Activated naive CD4-positive, alpha-beta T cell treated with anti-CD3 and anti-CD28 coated beads, Interleukin-2, amount 10 ng/mL, durations not matched to agents 7 days and 5 days (primary cell): ENCODE data around the gene TMEM229A.
"Not testable (repeated sequence)": the region's sequence is repeated elsewhere in the genome, so short reads cannot be mapped to it uniquely, and the experiment has no call there.

Experiments used
- CTCF ChIA-PET: fragments of 350-600 bp; sonication (Branson Sonifier 250); formaldehyde crosslinking; loops from one replicate; lab custom pipeline; 2021; ENCODE audit warnings: antibody characterized with exemption; lab: Charles Lee
- DNase-seq: peaks from one replicate; pipeline ENCODE4 v3.0.0-alpha.2; 2020
- H3K27ac Mint-ChIP-seq: one replicate; pipeline ENCODE4 v1.8.0; 2021; ENCODE audit warnings: mild to moderate bottlenecking, moderate library complexity, mixed read lengths
- H3K27me3 Mint-ChIP-seq: one replicate; pipeline ENCODE4 v1.8.0; 2021; ENCODE audit warnings: mild to moderate bottlenecking, mixed read lengths
- H3K36me3 Mint-ChIP-seq: one replicate; pipeline ENCODE4 v1.8.0; 2021; ENCODE audit warnings: mixed read lengths
- H3K4me1 Mint-ChIP-seq: one replicate; pipeline ENCODE4 v1.8.0; 2021; ENCODE audit warnings: mixed read lengths
- H3K4me3 Mint-ChIP-seq: one replicate; pipeline ENCODE4 v1.8.0; 2021; ENCODE audit warnings: mild to moderate bottlenecking, moderate library complexity, mixed read lengths
- H3K9me3 Mint-ChIP-seq: one replicate; pipeline ENCODE4 v1.8.0; 2021; ENCODE audit warnings: mixed read lengths

Gene TMEM229A

DNA sequence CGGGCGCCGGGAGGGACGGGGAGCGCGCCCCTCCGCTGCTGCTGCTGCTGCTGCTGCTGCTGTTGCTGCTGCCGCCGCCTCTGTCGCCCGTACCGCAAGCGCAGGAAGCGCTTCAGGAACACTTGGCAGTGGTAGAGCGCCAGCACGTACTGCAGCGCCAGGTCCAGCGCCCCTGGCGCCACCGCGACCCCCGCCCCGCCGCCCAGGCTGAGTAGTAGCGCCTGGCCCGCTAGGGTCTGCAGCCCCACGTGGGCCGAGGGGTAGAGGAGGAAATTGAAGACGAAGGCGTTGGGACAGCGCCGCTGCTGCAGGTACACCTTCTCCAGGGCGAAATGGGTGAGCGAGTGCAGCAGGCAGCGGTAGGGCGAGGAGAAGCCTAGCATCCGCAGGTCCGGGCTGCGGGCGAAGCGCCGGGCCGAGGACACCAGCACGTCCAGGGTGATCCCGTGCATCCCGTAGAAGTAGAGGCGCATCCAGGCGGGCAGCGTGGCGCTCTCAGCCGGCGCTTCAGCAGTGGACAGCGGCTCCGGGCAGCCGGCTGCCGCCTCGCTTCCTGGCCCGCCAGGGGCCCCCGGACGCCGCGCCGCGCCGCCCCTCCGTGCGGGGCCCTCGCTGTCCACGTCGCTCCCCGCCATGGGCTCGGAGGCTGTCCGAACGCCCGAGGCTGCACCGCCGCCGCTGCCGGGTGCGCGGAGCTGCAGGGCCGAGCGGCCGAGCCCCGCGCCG lies at the start of gene TMEM229A:
Gene TMEM229A (minus strand): TSS at position 699 of the 726 bp plus-strand sequence. CDS start 64 bp downstream, at position 635.
- H3K36me3 Mint-ChIP-seq, result no peaks in the 10 kb centered on the region
- no peaks in the 10 kb centered on the region for H3K9me3 Mint-ChIP-seq
- H3K4me3 Mint-ChIP-seq, result peak within 1 kb of the TSS; percentile 31
- CTCF ChIA-PET, result no interaction called here
- peaks cover 10% of the 10 kb centered on the region for H3K4me1 Mint-ChIP-seq
- H3K27ac Mint-ChIP-seq, result no peak within 1 kb of the TSS
- DNase-seq, result peak; percentile 29
- peaks cover 47% of the 10 kb centered on the region for H3K27me3 Mint-ChIP-seq

- H3K36me3 Mint-ChIP-seq, CTCF ChIA-PET, H3K27ac Mint-ChIP-seq, H3K27me3 Mint-ChIP-seq, H3K4me1 Mint-ChIP-seq, H3K9me3 Mint-ChIP-seq, H3K4me3 Mint-ChIP-seq, DNase-seq: not testable (repeated sequence)
Observed at GRCh38 chr7:124082234-124082633, 49.4 kb upstream of the TMEM229A start.

- CTCF ChIA-PET, result no interaction called here
- Mint-ChIP-seq H3K4me1 (no peaks in the 10 kb centered on the region), H3K27ac (no peak overlapping the region), H3K4me3 (no peak overlapping the region), H3K27me3 (no peaks in the 10 kb centered on the region), H3K9me3 (no peaks in the 10 kb centered on the region), H3K36me3 (no peaks in the 10 kb centered on the region)
- no peak for DNase-seq
Observed at GRCh38 chr7:124077546-124077945, 44.7 kb upstream of the TMEM229A start.

DNA sequence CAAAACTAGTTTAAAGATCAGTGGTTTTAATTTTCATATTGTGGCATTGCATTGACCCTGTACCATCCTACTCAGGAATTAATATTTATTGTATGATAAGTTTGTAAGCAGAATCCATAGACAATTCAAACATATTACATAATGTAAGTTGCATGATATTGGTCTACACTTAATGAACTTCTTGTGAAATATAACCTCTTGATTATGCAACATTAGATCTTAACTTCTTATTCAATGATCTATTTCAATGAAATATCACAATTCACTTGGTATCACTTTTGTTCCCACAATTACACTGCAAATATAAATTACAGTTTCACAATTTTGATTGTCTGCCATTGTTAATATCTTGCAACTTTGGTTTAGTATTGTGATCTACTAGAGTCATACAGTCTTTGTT lies 44.0 kb upstream of the TMEM229A start:
- no peaks in the 10 kb centered on the region for H3K27me3 Mint-ChIP-seq

DNA sequence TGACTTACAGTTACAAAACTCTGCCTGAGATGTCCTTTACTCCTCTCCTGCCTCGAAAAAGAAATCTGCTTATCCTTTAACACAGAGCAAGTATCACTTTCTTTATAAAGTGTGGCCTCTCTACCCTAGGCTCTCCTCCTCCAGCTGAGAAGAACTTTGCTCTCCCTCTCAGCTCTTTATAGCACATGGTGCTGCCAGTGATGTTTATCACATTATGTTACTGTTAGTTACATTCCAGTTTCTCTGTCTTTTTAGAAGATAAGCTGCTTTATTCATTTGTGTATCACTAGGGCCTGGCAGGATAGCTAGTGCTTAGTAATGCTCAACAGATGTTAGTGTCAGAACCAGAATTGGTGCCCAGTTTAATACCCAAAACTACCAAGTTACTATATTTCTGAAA lies 41.1 kb upstream of the TMEM229A start:
- Mint-ChIP-seq H3K9me3 (no peaks in the 10 kb centered on the region), H3K4me1 (no peaks in the 10 kb centered on the region)

More for the DNA sequence above, 44.0 kb upstream of the TMEM229A start:
- no peaks in the 10 kb centered on the region for H3K4me1 Mint-ChIP-seq
- H3K27ac Mint-ChIP-seq, result no peak overlapping the region
- DNase-seq, result no peak
- H3K9me3 Mint-ChIP-seq, result no peaks in the 10 kb centered on the region
- H3K36me3 Mint-ChIP-seq, result no peaks in the 10 kb centered on the region
- CTCF ChIA-PET, result no interaction called here
- no peak overlapping the region for H3K4me3 Mint-ChIP-seq

GRCh38 chr7:124073310-124073645 lies 40.4 kb upstream of the TMEM229A start:
- Mint-ChIP-seq H3K27me3 (no peaks in the 10 kb centered on the region), H3K4me1 (no peaks in the 10 kb centered on the region), H3K27ac (no peak overlapping the region), H3K4me3 (no peak overlapping the region), H3K36me3 (no peaks in the 10 kb centered on the region), H3K9me3 (no peaks in the 10 kb centered on the region)
- CTCF ChIA-PET, result no interaction called here
- DNase-seq, result no peak

More for the DNA sequence above, 41.1 kb upstream of the TMEM229A start:
- Mint-ChIP-seq H3K4me3 (no peak overlapping the region), H3K36me3 (no peaks in the 10 kb centered on the region), H3K27ac (no peak overlapping the region), H3K27me3 (no peaks in the 10 kb centered on the region)
- CTCF ChIA-PET, result no interaction called here
- no peak for DNase-seq

DNA sequence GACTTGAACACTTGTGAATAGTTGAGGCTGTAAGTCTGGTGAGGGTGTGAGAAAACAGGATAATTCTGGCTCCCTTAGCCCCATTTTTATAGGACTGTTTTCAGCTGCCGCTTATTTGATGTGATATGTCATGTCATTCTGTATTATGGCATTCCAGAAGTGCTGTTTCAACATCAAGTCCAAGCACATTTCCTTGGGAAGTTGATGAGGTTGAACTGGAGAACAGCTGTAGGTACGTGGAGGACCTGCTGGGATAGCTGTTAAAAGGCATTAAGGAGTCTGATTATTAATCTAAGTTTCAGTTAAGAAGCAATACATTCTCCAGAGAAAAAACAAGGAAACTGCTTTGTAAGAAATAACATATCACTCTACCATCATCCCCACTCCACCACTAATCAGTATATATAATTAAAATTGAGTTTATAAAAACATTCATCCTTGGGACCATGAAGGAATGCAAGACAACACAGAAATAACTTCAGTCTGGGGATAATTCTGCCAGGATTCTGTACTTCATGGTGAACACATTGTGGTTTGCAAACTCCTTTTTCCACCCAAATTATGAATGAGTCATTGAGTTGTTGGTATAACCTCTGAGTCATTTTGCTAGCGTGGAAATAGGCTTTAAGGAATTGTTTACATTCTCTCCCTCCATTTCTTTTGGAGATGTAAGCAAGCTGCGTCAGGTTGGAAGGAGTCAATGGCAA lies 39.9 kb upstream of the TMEM229A start:
- Mint-ChIP-seq H3K27ac (no peak overlapping the region), H3K27me3 (no peaks in the 10 kb centered on the region), H3K9me3 (no peaks in the 10 kb centered on the region), H3K4me1 (no peaks in the 10 kb centered on the region), H3K4me3 (no peak overlapping the region), H3K36me3 (no peaks in the 10 kb centered on the region)
- no peak for DNase-seq
- CTCF ChIA-PET, result no interaction called here

- no peak overlapping the region for H3K27ac Mint-ChIP-seq
- no peak overlapping the region for H3K4me3 Mint-ChIP-seq
- H3K27me3 Mint-ChIP-seq, result no peaks in the 10 kb centered on the region
- no peaks in the 10 kb centered on the region for H3K36me3 Mint-ChIP-seq
- no peaks in the 10 kb centered on the region for H3K4me1 Mint-ChIP-seq
- CTCF ChIA-PET, result no interaction called here
- no peaks in the 10 kb centered on the region for H3K9me3 Mint-ChIP-seq
- DNase-seq, result no peak
Observed at GRCh38 chr7:124071843-124072242, 39.0 kb upstream of the TMEM229A start.

GRCh38 chr7:124062171-124062570 lies 29.3 kb upstream of the TMEM229A start:
- no peak overlapping the region for H3K27ac Mint-ChIP-seq
- CTCF ChIA-PET, result no interaction called here
- H3K36me3 Mint-ChIP-seq, result no peaks in the 10 kb centered on the region
- DNase-seq, result no peak
- no peaks in the 10 kb centered on the region for H3K4me1 Mint-ChIP-seq
- H3K27me3 Mint-ChIP-seq, result no peaks in the 10 kb centered on the region
- no peak overlapping the region for H3K4me3 Mint-ChIP-seq
- no peaks in the 10 kb centered on the region for H3K9me3 Mint-ChIP-seq

GRCh38 chr7:124060528-124060927 lies 27.7 kb upstream of the TMEM229A start:
- Mint-ChIP-seq H3K27ac (no peak overlapping the region), H3K4me1 (no peaks in the 10 kb centered on the region), H3K4me3 (no peak overlapping the region), H3K27me3 (no peaks in the 10 kb centered on the region), H3K9me3 (no peaks in the 10 kb centered on the region), H3K36me3 (no peaks in the 10 kb centered on the region)
- no peak for DNase-seq
- CTCF ChIA-PET, result no interaction called here

GRCh38 chr7:124059375-124059774 lies 26.5 kb upstream of the TMEM229A start:
- no peaks in the 10 kb centered on the region for H3K9me3 Mint-ChIP-seq
- no peaks in the 10 kb centered on the region for H3K36me3 Mint-ChIP-seq
- no peaks in the 10 kb centered on the region for H3K4me1 Mint-ChIP-seq
- no peaks in the 10 kb centered on the region for H3K27me3 Mint-ChIP-seq
- CTCF ChIA-PET, result no interaction called here
- H3K27ac Mint-ChIP-seq, result no peak overlapping the region
- H3K4me3 Mint-ChIP-seq, result no peak overlapping the region
- no peak for DNase-seq

DNA sequence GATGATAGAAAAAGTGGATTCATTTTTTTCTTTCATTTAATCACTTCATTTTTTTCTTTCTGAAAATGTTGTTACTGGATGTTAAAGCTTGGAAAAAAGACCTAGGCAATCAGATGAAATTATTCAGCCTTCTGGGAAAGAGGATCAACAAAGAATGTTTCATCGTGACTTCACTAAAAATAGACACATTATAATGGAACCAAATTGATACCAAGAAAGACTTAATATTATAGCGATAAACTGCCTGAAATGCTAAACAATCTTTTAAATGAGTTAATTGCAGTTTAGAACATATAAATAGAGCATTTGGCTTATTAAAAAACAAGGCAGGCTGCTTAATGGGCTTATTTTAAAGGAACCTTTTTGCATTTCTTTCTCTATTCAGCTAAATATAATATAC lies 25.6 kb upstream of the TMEM229A start:
- Mint-ChIP-seq H3K27me3 (no peaks in the 10 kb centered on the region), H3K27ac (no peak overlapping the region), H3K4me3 (no peak overlapping the region), H3K36me3 (no peaks in the 10 kb centered on the region), H3K4me1 (no peaks in the 10 kb centered on the region), H3K9me3 (no peaks in the 10 kb centered on the region)
- DNase-seq, result no peak
- CTCF ChIA-PET, result no interaction called here

DNA sequence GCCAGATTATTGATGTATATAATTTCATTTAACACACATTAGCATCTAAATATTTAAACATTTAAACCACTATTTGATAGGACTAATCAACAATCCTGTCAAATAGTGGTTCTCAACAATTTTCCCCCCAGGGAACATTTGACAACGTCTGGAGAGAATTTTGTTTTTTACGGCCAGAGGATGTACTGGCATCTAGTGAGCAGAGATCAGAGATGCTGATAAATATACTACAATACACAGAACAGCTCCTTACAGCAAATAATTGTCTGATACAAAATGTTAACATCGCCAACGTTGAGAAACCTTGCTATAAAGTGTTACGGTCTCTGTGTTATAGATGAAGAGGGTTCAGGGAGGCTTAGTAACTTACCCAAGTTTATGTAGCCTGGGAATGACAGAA lies 25.0 kb upstream of the TMEM229A start:
- H3K4me3 Mint-ChIP-seq, result no peak overlapping the region
- H3K36me3 Mint-ChIP-seq, result no peaks in the 10 kb centered on the region
- no peak for DNase-seq
- no peak overlapping the region for H3K27ac Mint-ChIP-seq
- CTCF ChIA-PET, result interaction anchor here (0.8 kb wide), 1 partner anchor 8 kb away, joined by 3 read pairs; no protein-coding TSS in a partner anchor
- no peaks in the 10 kb centered on the region for H3K9me3 Mint-ChIP-seq
- H3K27me3 Mint-ChIP-seq, result no peaks in the 10 kb centered on the region
- no peaks in the 10 kb centered on the region for H3K4me1 Mint-ChIP-seq

- no peak for DNase-seq
- Mint-ChIP-seq H3K27me3 (no peaks in the 10 kb centered on the region), H3K9me3 (no peaks in the 10 kb centered on the region), H3K36me3 (no peaks in the 10 kb centered on the region), H3K4me3 (no peak overlapping the region), H3K4me1 (no peaks in the 10 kb centered on the region), H3K27ac (no peak overlapping the region)
- CTCF ChIA-PET, result no interaction called here
Observed at GRCh38 chr7:124056234-124056633, 23.4 kb upstream of the TMEM229A start.

GRCh38 chr7:124051681-124052377 lies 19.0 kb upstream of the TMEM229A start:
- no peak overlapping the region for H3K27ac Mint-ChIP-seq
- H3K27me3 Mint-ChIP-seq, result no peaks in the 10 kb centered on the region
- no peaks in the 10 kb centered on the region for H3K4me1 Mint-ChIP-seq
- H3K9me3 Mint-ChIP-seq, result no peaks in the 10 kb centered on the region
- CTCF ChIA-PET, result no interaction called here
- no peak overlapping the region for H3K4me3 Mint-ChIP-seq
- DNase-seq, result no peak
- no peaks in the 10 kb centered on the region for H3K36me3 Mint-ChIP-seq
